HG02885 (cell line): Measurements from ENCODE around the gene GIMAP4.
"Not testable (repeated sequence)": the region's sequence is repeated elsewhere in the genome, so short reads cannot be mapped to it uniquely, and the experiment has no call there.

Experiments used
- ATAC-seq: cut with Tn5 transposase; IDR thresholded peaks from one replicate; pipeline ENCODE4 v1.9.1; 2021; ENCODE audit warnings: mild to moderate bottlenecking; ENCODE audit not compliant: unreplicated experiment, poor library complexity

The GIMAP4 gene

DNA sequence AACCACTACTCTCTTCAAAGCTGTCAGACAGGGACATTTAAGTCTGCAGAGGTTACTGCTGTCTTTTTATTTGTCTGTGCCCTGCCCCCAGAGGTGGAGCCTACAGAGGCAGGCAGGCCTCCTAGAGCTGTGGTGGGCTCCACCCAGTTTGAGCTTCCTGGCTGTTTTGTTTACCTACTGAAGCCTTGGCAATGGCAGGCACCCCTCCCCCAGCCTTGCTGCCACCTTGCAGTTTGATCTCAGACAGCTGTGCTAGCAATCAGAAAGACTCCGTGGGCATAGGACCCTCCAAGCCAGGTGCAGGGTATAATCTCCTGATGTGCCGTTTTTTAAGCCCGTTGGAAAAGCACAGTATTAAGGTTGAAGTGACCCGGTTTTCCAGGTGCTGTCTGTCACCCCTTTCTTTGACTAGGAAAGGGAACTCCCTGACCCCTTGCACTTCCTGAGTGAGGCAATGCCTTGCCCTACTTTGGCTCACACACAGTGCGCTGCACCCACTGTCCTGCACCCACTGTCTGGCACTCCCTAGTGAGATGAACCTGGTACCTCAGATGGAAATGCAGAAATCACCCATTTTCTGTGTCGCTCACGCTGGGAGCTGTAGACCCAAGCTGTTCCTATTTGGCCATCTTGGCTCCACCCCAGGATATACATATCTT lies 12.9 kb downstream of the GIMAP4 start:
- ATAC-seq = not testable (repeated sequence)

DNA sequence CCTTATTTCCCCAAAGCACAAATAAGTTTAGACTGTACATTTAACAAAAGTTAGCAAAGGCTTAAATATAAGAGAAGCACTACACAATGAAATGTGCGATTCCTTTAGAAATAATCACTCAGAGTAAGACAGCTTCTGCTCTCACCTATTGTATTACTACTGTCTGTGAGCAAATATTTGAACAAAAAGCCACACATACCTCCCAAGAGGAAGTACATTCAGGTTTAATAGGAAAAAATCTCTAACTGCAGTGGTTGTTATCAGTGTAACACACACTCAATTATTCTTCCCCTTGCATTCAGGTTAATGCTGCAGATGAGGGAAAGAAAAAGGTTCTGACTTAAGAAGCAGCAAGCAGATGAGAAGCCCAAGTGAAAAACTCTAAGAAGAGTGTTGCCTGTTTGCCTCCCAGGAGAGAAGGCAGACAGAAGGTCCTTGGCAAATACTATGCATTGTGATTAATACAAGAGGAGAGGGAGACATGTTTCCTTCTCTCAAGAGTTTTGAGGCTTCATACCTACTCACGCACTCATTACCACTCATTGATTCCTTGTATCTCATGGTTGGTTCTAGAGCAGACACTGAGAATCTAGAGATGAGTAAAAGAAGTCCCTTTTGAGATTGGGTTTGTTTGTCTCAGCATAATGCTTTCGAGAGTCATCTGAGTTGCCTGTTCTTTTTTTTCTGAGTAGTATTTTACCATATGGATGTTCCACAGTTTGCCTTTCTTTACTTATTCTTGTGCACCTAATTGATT lies 13.6 kb downstream of the GIMAP4 start:
- ATAC-seq = no peak

DNA sequence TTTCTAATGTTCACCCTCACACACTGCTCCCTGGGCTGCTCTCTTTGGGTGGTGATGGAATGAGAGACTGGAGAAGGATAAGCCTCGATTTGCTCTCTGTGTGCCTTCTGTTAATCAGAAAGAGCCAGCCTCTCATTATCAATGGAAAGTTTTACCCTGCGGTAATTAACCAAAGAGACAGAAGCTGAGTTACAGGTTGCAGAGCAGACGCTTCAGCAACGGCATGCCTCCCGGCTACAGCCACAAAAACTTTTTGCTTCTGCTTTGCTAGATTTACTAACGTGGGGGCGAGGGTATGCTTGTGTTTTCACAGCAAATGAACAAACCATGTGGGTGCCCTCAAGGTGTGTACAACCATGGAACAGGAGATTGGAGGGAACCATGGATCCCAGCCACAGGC lies 18.0 kb downstream of the GIMAP4 start:
- no peak for ATAC-seq

DNA sequence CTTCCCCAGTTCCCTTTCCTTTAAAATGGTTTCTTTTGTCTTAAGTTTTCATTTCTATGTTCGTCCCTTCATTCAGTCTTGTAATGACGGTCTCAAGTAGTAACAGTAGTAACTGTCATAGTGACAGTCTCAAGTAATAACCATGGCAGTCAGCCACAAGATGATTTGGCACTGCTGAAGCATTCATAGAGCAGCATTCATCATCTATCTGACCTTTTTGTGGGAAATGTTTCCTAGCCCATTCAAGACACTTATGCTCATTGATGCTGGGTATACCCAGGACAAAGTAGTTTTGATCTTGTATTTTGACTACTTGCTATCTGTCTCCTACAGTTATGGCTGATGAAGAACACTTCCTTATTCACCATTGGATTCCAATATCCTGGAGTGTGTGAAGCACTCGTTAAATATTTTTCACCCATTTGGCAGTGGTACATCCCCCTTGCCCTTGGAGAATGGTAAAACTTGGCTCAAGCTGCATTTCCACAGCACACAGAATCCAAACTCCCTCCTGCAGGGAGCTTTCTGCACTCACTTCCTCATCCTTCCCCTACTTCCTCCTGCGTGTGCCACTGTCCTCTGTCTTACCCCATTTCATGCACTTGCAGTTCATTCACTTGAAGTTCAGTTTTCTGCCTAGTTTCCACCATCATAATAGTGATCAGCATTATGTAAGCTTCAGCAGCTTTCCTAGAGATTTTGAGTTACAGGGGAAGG lies 19.0 kb downstream of the GIMAP4 start:
- no peak for ATAC-seq

DNA sequence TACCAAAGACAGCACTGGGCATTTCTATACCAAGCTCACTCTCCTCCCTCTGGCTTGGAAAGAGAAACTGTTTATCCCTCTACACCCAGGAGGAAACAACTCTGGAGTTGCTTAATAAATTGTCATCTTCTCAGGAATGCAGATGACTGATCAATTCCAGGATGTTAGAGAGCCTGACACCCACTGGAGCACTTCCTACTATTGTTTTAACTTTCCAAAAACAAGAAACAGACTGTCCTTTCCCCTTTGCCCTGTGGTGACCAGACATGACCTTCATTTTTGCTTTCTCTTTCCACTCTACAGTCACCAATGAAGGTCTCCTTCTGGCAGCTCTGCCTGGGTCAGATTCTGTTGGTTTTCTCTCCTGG lies 19.6 kb downstream of the GIMAP4 start:
- no peak for ATAC-seq

GRCh38 chr7:150587551-150587950 lies 20.4 kb downstream of the GIMAP4 start:
- ATAC-seq = no peak

DNA sequence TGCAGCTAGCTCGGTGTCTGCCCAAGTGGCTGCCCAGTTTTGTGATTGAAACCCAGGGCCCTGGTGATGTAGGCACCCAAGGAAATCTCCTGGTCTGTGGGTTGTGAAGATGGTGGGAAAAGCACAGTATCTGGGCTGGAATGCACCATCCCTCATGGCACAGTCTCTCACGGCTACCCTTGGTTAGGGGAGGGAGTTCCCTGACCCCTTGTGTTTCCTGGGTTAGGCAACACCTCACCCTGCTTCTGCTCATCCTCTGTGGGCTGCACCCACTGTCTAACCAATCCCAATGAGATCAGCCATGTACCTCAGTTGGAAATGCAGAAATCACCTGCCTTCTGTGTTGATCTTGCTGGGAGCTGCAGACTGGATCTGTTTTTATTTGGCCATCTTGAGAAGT lies 27.6 kb downstream of the GIMAP4 start:
- no peak for ATAC-seq

- no peak for ATAC-seq
These were observed 28.2 kb downstream of the GIMAP4 start for GRCh38 chr7:150595361-150595760.

DNA sequence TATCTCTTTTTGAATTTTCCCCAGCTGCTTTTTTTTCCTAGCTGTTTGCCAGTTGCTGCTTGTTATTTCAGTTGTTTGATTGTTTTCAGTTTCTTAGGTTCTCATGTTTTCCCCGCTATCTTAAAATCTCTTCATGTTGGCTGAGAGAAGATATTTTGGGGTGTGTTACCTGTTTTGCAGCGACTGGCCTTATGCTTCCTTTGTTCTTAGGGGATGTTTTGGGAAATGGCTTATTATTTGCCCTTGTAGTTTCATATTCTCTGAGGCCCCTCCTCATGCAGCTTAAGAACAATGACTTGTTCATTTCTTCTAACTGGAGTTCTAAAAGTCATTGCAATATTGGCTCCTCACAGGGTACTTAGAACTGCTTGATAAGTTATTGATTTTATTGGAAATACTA lies 36.4 kb downstream of the GIMAP4 start:
- not testable (repeated sequence) for ATAC-seq

GRCh38 chr7:150610233-150610632 lies 43.0 kb downstream of the GIMAP4 start:
- ATAC-seq = no peak

- no peak for ATAC-seq
These were observed 45.7 kb downstream of the GIMAP4 start for GRCh38 chr7:150612925-150613324.

- no peak for ATAC-seq
These were observed 46.7 kb downstream of the GIMAP4 start for GRCh38 chr7:150613880-150614279.

GRCh38 chr7:150614426-150614825 lies 47.2 kb downstream of the GIMAP4 start:
- not testable (repeated sequence) for ATAC-seq

DNA sequence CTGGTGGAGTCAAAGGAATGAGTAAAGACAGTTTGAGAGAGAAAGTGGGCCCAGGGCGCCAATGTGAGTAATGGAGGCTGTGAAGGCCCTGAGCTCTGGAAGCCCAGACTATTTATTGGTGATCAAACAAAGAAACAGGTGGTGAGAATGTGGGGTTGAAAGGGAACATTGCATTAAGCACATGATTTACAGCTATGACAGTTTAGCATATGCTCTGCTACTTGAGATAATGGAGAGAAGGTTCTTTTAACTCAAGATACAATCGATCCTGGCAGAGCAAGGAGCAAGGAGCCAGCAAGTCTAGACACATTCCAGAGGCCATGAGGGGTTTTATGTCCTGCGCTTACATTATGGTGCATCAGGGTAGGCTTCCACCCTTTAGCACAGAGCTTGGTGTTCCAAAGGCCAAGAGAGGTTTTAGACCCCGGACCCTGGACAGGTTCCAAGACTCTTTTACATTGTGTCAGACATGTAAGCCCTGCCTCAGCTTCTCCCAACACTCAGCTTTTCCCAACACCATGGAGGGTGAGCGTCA lies 48.1 kb downstream of the GIMAP4 start:
- ATAC-seq = not testable (repeated sequence)

DNA sequence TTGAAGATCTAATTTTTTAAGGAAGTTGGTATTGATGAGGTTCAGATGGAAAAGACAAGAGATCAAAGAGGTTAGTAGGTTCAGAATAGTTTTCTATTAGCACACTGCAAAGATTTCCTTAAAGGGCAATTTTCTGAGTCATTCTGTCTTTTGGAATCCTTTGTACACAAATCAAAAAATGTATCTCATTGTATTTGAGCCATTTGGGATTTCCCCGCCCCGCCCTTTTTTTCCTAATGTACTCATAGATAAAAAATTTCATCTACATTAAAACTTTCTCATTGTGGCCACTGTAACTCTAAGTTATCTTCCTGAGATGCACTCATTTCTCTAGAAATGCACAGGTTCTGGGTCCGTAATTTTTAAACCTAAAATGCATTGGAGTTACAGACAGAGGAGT lies 52.9 kb downstream of the GIMAP4 start:
- ATAC-seq = no peak

DNA sequence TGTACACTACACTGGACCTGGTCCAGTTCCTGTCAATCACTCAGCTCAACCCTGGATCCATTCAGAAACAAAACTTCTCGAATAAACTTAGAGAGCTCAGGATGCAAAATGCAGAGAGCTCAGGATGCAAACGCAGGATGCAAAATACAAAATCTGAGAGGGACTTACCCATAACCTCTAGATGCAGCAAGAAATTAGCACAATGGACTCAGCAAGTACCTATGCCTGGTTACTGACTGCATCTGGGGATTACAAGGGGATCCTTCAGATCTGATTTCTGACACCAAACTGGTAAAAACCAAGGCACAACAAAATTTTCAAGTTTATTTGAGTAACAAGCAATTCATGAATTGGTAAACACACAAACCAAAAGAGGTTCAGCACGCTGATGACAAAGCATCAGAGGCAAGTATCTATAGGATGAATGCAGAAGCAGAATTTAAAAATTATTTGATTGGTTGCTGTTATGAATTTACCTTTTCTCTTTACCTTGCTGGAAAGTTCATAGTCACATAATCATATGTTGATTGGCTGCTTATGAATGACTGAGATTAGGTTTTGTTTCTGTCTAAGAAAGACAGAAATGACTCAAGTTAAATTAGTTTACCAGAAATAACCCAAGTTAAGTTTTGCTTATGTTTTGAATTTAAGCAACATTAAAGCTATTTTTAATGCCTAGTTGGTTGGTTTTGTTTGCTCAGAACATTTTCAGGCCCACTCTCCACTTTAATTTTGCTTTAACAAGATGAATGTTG lies 53.6 kb downstream of the GIMAP4 start:
- peak; percentile 65 for ATAC-seq

DNA sequence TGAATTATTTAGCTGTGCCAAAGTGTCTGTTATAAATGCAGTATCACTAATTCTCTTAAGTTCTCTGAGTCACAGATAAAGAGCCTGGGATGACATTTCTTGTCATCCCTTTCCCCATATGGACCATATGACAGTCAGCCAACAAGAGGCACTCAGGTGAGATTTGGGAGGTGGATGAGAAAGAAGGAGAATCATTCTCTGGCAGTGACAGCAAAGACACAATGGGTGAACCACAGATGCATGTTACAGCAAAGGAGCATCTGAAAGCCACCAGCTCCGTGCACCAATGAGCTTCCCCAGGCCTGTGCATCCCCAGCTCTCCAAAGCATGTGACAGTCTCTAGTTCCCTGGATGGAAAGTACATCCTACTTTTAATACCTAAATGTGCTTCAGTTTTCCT lies 54.2 kb downstream of the GIMAP4 start:
- peak; percentile 57 for ATAC-seq
